ENCODE results near the gene NSD1. TPM values are rescaled to one million over a fixed set of nuclear protein-coding genes. Genes with fewer than 3 reads are reported as not detected.

Gene NSD1
- total and polyA plus RNA-seq, 2 of the 4 experiments (the other 2 are of a cell fraction), result 7.7 to 31.0 TPM

GRCh38 chr5:177095088-177095669 is 38.4 kb upstream of the NSD1 start:
- no peaks in the 10 kb centered on the region for H3K79me1 ChIP-seq (ENCODE audit: low read depth in 1 of 2, low read length in 2 of 2)
- WGBS, 2 experiments (ENCODE audit: extremely low coverage in 2 of 2, insufficient read length in 1 of 2), result 75% methylated on average over 12 of the region's 28 CpGs; no CpG with 5 or more reads in 1 of the 2 experiments
- peak overlapping the region; percentile 0 for H3K18ac ChIP-seq (ENCODE audit: low read depth, low read length)
- TF ChIP-seq POLR2A (IDR thresholded peaks at IDR 0.05; ENCODE audit: low read depth, low read length) (no peak), RAD21 (IDR thresholded peaks at IDR 0.05; ENCODE audit: low read length) (no peak), BHLHE40 (IDR thresholded peaks at IDR 0.05; ENCODE audit: low read depth, low read length) (no peak), NFE2L2 (IDR thresholded peaks at IDR 0.05; ENCODE audit: low read depth, low read length) (no peak), CTCF (conservative IDR thresholded peaks at IDR 0.05; ENCODE audit: low read depth, low read length) (no peak)
- ChIA-PET CTCF (interaction anchor here (1.0 to 1.4 kb wide), 2 partner anchors 16 to 17 kb away, joined by 3 to 4 read pairs; no protein-coding TSS in a partner anchor), POLR2A (ENCODE audit: unreplicated experiment) (no interaction called here)
- ATAC-seq (ENCODE audit: low read depth), result peak; percentile 1; the same call in 1 of the 2 replicates
- peak overlapping the region; percentile 51; the same call in 1 of the 2 replicates for H3K14ac ChIP-seq (replicated peaks; ENCODE audit: low read depth, low read length)
- DNase-seq, result no peak
- H4K20me1 ChIP-seq (ENCODE audit: insufficient read depth, low read length), result no peaks in the 10 kb centered on the region
- peak overlapping the region; percentile 68 for H3K27ac ChIP-seq (ENCODE audit: insufficient read depth, low read length)
- peak overlapping the region; percentile 23; the same call in 1 of the 2 replicates for H3K9ac ChIP-seq (ENCODE audit: low read depth, low read length)
- no peak overlapping the region for H2AK9ac ChIP-seq (replicated peaks; ENCODE audit: low read depth, low read length, poor library complexity)
- H3K4ac ChIP-seq (ENCODE audit: low read depth, low read length), result peak overlapping the region; percentile 64
- peak overlapping the region; percentile 2 for H2AFZ ChIP-seq (replicated peaks; ENCODE audit: low read length, poor library complexity)
- peak overlapping the region; percentile 27; the same call in 1 of the 2 replicates for H4K5ac ChIP-seq (ENCODE audit: low read depth, low read length)
- H3K4me3 ChIP-seq (ENCODE audit: insufficient read depth, low read depth, low read length), result no peak overlapping the region
- peak overlapping the region; percentile 86 for H2AK5ac ChIP-seq (ENCODE audit: low read depth, low read length)
- H2BK120ac ChIP-seq (ENCODE audit: low read depth, low read length), result peak overlapping the region; percentile 73
- intact Hi-C loops (cut with micrococcal nuclease), result no loop called here
- H2BK20ac ChIP-seq (ENCODE audit: low read depth, low read length), result peak overlapping the region; percentile 42; the same call in 1 of the 2 replicates
- 0 out of 2 replicates have a peak, but pooled peaks cover 6% of the 10 kb centered on the region for H3K9me1 ChIP-seq (ENCODE audit: insufficient read depth, low read length)
- H4K8ac ChIP-seq (ENCODE audit: low read depth in 2 of 2, low read length in 2 of 2), result peak overlapping the region; percentile 59 to 67; a peak in 3 of 4 replicates
- in situ Hi-C loops (cut with MboI; ENCODE audit: low sequenced_read_pairs), result no loop called here
- dilution Hi-C loops (cut with HindIII; ENCODE audit: low sequenced_read_pairs, unreplicated experiment), result no loop called here
- no peak overlapping the region for H3K56ac ChIP-seq (ENCODE audit: extremely low read depth, insufficient read depth, low read length)
- peaks cover 12% of the 10 kb centered on the region; the same call in 1 of the 2 replicates for H3K36me3 ChIP-seq (ENCODE audit: control insufficient read depth, insufficient read depth, low read length)
- H4K91ac ChIP-seq (ENCODE audit: insufficient read depth, low read depth, low read length), result peak overlapping the region; percentile 67; the same call in 1 of the 2 replicates
- H2BK15ac ChIP-seq (ENCODE audit: low read depth, low read length), result peak overlapping the region; percentile 42; the same call in 1 of the 3 replicates
- H2BK5ac ChIP-seq (ENCODE audit: low read depth, low read length, poor library complexity, severe bottlenecking), result no peak overlapping the region
- H3K4me2 ChIP-seq (ENCODE audit: low read depth, low read length), result no peak overlapping the region; the same call in 1 of the 2 replicates
- H3K4me1 ChIP-seq (ENCODE audit: control insufficient read depth, insufficient read depth, low read length), result peaks cover 30% of the 10 kb centered on the region
- no TSS peak for BruUV-seq (replicated peaks)
- H3K23ac ChIP-seq (ENCODE audit: low read depth, low read length), result no peak overlapping the region
- H3K27me3 ChIP-seq (ENCODE audit: control insufficient read depth, insufficient read depth, low read length), result no peaks in the 10 kb centered on the region
- no peaks in the 10 kb centered on the region for H3K9me3 ChIP-seq (ENCODE audit: control insufficient read depth, insufficient read depth, low read length)

Data from IMR-90 (cell line).